Upper lobe of left lung (tissue), 4 donors: Measurements from ENCODE around the gene ZMYND8.

ENCODE experiments used
- CTCF ChIP-seq, 6 experiments: fragments of 450-650 bp in 4 of 6; fragments of 200-600 bp in 2 of 6; sonication (generic) in 2 of 6; IDR thresholded peaks; one replicate each; pipeline ENCODE4 v1.5.1; 2016 to 2019; ENCODE audit warnings: antibody characterized with exemption in 6 of 6
- EP300 ChIP-seq, 4 donors: sonication (generic); formaldehyde crosslinking; IDR thresholded peaks; one replicate each; pipeline ENCODE4 v1.5.1; 2017; ENCODE audit warnings: antibody characterized with exemption in 4 of 4, control low read depth in 2 of 4
- POLR2A ChIP-seq, 4 donors: fragments of 450-650 bp; IDR thresholded peaks; one replicate each; pipeline ENCODE4 v1.5.1; 2016 to 2017; ENCODE audit warnings: antibody characterized with exemption in 4 of 4, mild to moderate bottlenecking in 2 of 4
- POLR2AphosphoS5 ChIP-seq, 2 donors: sonication (generic); formaldehyde crosslinking; IDR thresholded peaks; one replicate each; pipeline ENCODE4 v1.5.1; 2017; ENCODE audit warnings: antibody characterized with exemption in 2 of 2

DNA sequence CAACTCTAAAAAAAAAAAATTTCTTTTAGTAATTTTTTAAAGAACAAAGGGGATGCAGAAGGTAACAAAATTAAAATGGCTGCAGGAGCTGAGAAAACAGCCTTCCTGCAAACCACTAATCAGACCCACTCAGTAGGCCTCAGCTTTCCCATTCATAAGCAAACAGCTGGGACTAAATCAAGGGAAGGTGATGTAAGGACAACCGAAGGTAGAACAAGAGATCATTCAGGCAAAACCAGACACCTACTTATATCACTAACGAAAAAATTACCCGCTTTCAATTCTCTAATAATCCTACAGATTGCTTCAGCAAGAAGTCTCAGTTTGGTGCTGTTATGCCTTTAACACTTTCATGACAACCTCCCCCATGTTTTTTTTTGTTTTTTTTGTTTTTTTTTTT lies 124.0 kb downstream of the ZMYND8 start:
- TF ChIP-seq POLR2A (IDR thresholded peaks at IDR 0.05) = no peak
- no peak for TF ChIP-seq CTCF (IDR thresholded peaks at IDR 0.05)
- TF ChIP-seq POLR2AphosphoS5 (IDR thresholded peaks at IDR 0.05) = no peak
- TF ChIP-seq EP300 (IDR thresholded peaks at IDR 0.05) = no peak
